HG03025 (cell line): ENCODE data around the gene STING1.
"Not testable (repeated sequence)": the region's sequence is repeated elsewhere in the genome, so short reads cannot be mapped to it uniquely, and the experiment has no call there.

Experiments
- ATAC-seq: cut with Tn5 transposase; IDR thresholded peaks from one replicate; pipeline ENCODE4 v1.9.1; 2021; ENCODE audit warnings: mild to moderate bottlenecking, moderate library complexity; ENCODE audit not compliant: unreplicated experiment, low FRiP score

STING1 gene

GRCh38 chr5:139503879-139504278 lies 21.3 kb upstream of the STING1 start:
- ATAC-seq = not testable (repeated sequence)

- ATAC-seq = not testable (repeated sequence)
These were observed 20.7 kb upstream of the STING1 start for GRCh38 chr5:139503036-139503817.

GRCh38 chr5:139501381-139501780 lies 18.8 kb upstream of the STING1 start:
- ATAC-seq = no peak

GRCh38 chr5:139495638-139496435 lies 13.3 kb upstream of the STING1 start:
- no peak for ATAC-seq

GRCh38 chr5:139494832-139495231 lies 12.3 kb upstream of the STING1 start:
- ATAC-seq = no peak

GRCh38 chr5:139494256-139494655 lies 11.7 kb upstream of the STING1 start:
- no peak for ATAC-seq

GRCh38 chr5:139492700-139493192 lies 10.2 kb upstream of the STING1 start:
- ATAC-seq = no peak

- ATAC-seq = no peak
These were observed 5.7 kb upstream of the STING1 start for GRCh38 chr5:139488260-139488659.

- no peak for ATAC-seq
These were observed 3.6 kb upstream of the STING1 start for GRCh38 chr5:139486201-139486600.

GRCh38 chr5:139482890-139483208 lies 291 bp upstream of the STING1 start:
- not testable (repeated sequence) for ATAC-seq

GRCh38 chr5:139481580-139482049 lies 943 bp downstream of the STING1 start:
- no peak for ATAC-seq

- ATAC-seq = no peak
These were observed 1.4 kb downstream of the STING1 start for GRCh38 chr5:139481122-139481533.

- not testable (repeated sequence) for ATAC-seq
These were observed 2.8 kb downstream of the STING1 start for GRCh38 chr5:139479729-139480128.

- ATAC-seq = not testable (repeated sequence)
These were observed 3.7 kb downstream of the STING1 start for GRCh38 chr5:139478657-139479423.

GRCh38 chr5:139475865-139476617 lies 6.5 kb downstream of the STING1 start:
- ATAC-seq = no peak

GRCh38 chr5:139474890-139475791 lies 7.4 kb downstream of the STING1 start:
- ATAC-seq = no peak

- ATAC-seq = no peak
These were observed 9.0 kb downstream of the STING1 start for GRCh38 chr5:139473565-139473964.

- no peak for ATAC-seq
These were observed 9.5 kb downstream of the STING1 start for GRCh38 chr5:139473105-139473504.
